ENCODE results near the gene UBA7. TPM values are rescaled to one million over a fixed set of nuclear protein-coding genes. Genes with fewer than 3 reads are reported as not detected.
"Not testable (repeated sequence)": the region's sequence is repeated elsewhere in the genome, so short reads cannot be mapped to it uniquely, and the experiment has no call there.

UBA7 gene
- polyA plus RNA-seq, 3 donors: 29.6 to 37.4 (median 31.6) TPM

DNA sequence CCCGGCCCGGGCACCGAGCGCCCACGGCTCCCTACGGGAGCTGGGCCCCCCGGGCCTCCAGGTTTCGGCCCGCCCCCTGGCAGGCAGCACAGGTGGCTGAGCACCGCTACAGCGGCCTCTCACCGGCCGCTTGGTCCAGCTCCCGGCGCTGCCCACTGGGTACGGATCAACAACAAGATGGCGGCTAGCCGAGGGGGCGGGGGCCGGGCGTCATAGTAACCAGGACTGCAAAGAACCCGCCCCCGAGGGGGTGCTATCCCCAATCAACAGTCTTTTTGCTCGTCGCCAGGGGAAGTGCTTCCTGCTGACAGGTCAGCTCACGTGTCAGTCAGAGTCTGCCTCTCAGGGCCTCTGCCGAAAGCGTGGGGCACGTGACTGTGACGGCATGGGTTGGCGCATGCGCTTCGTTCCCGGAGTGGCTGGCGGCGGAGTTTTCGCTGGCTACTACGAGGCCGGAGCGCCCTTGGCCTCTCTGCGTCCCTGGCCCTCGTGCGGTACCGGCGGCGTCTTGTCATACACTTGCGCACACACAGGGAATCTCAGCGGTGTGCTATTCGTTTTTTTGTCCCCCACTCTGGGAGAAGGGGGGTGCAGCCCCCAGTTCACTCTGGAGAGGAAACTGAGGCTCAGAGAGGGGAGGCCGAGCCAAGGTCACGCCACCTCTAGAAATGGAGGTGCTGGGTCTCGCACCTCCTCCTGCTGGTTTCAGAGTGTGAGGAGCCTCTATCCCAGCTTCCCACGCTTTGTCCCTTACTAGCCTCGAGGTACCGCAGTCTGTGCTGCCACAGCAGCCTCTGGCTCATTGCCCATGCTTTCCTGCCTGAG is 27.2 kb downstream of the UBA7 start, which contains the start of gene IP6K1:
IP6K1 (minus strand) TSS at position 186 of the 825 bp plus-strand sequence. CDS start 38,502 bp downstream, outside the sequence.
- peak; percentile 99 to 100 (median 100) for DNase-seq (ENCODE audit: low read depth in 3 of 3, low spot score in 2 of 3)

DNA sequence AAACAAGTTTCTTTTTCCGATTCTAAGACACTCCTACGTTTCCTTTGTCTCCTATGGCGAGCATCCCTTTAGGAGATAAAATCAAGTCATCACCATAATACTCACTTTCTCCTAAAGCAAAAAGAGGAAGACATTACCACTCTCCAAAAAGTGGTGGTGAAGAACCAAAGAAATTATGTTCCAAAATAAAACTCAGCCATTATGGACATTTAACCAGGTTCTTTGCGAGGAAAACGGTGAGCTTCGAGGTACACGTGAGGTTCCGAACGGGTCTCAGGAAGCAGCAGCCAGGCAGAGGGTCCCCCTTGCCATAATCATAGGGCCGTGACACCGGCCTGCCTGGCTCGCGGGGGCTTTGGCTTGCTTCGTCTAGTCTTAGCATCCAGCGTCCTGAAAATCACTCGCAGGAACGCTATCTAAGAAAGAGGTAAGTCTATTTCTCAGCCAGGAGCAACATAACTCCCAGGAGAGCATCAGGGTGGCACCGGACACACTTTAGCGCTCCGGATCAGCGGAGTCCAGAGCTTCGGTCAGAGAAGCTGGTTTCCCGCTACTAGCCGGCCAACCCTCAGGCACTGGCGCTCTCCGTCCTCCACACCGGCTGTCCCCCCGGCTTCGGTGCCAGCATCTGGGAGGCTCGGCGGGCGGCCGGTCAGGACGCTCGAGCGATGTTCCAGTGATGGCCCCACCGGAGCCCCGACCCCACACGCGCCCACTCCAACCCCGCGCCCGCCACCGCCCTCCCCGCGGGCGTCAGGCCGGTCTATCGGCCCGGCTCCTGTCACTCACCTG is 28.0 kb downstream of the UBA7 start:
- DNase-seq (ENCODE audit: low read depth in 3 of 3, low spot score in 2 of 3): no peak

DNA sequence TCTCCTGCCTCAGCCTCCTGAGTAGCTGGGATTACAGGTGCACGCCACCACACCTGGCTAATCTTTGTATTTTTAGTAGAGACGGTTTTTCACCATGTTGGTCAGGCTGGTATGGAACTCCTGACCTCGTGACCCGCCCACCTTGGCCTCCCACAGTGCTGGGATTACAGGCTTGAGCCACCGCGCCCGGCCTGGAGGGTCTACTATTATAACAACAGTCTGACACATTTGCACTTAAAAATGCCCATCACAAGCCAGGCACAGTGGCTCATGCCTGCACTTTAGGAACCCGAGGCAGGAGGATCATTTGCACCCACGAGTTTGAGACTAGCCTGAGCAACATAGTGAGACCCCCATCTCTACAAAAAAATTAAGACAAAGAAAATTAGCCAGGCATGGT is 31.5 kb downstream of the UBA7 start:
- not testable (repeated sequence) for DNase-seq (ENCODE audit: low read depth in 3 of 3, low spot score in 2 of 3)

- DNase-seq (ENCODE audit: low read depth in 3 of 3, low spot score in 2 of 3): no peak
Observed at GRCh38 chr3:49781415-49782199, 32.1 kb downstream of the UBA7 start.

- not testable (repeated sequence) for DNase-seq (ENCODE audit: low read depth in 3 of 3, low spot score in 2 of 3)
Observed at GRCh38 chr3:49780975-49781365, 32.8 kb downstream of the UBA7 start.

DNA sequence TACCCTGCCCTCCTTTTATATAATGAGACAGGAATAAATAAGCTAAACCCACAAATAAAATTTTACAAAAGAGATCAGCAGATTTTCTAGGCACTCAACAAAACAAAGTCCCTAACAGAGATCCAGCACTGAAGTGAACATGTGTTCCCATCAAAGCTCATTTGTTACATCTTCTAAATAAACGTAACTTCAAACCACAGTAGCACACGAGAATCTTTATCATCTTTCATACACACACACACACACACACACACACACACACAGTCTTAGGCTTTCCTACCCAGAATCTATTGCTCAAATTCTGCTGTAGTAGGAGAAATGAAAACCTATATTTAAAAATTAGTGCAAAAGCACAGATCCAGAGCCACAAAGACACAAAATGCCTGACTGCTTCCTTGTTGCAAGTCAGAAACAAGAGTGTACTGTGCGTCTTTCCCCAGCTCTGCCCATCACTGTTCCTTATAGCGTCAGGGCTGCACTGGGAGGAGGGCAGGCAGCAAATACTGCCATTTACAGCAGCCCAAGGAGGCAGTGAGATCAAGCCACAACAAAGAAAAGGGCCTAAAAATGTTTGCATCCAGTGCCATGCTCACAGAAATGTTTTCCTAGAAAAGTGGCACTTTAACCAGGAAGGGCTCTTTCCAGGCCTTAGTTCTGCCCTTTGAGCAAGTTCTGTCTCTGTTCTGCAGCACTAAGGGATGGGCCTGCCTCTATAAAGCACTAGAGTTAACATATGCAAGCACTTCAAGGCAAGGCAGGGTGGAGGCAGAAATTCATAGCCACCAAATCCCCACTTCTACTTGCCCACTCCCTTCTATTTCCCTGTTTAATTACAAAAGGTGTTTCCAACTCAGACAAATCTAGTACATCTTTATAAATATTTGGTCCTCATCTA is 33.4 kb downstream of the UBA7 start:
- no peak for DNase-seq (ENCODE audit: low read depth in 3 of 3, low spot score in 2 of 3)

DNA sequence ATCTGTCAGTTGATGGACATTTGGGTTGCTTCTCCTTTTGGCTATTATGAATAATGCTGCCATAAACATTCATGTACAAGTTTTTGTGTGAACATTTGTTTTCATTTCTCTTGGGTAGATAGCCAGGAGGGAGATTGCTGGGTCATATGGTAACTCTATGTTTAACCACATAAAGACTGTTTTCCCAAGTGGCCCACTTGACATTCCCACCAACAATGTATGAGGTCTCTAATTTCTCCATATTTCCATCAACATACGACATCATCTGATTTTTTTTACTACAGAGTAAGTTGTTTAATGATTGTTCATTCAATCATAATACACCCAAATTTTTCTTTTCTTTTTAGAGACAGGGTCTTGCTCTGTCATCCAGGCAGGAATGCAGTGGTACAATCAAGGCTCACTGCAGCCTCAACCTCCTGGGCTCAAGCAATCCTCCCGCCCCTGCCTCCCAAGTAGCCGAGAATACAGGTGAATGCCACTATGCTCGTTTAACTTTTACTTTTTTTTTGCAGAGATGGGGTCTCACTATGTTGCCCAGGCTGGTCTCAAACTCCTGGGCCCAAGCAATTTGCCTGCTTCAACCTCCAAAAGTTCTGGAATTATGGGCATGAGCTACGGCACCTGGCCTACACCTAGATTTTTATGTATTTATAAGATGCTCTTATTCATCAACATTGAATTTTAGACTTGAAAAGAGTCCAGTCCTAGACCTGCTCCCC is 34.2 kb downstream of the UBA7 start:
- DNase-seq (ENCODE audit: low read depth in 3 of 3, low spot score in 2 of 3): no peak

DNA sequence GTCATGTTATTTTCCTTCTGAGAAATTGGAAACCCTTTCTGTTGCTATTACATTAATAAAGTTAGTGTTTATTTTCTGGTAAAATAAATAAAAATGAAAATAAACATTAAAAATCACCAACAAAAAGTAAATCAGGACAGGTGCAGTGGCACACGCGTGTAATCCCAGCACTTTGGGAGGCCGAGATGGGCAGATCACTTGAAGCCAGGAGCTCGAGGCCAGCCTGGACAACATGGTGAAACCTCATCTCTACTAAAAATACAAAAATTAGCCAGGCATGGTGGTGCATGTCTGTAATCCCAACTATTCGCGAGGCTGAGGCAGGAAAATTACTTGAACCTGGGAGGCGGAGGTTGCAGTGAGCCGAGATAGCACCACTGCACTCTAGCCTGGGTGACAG is 37.7 kb downstream of the UBA7 start:
- not testable (repeated sequence) for DNase-seq (ENCODE audit: low read depth in 3 of 3, low spot score in 2 of 3)

- no peak for DNase-seq (ENCODE audit: low read depth in 3 of 3, low spot score in 2 of 3)
Observed at GRCh38 chr3:49775538-49775937, 38.2 kb downstream of the UBA7 start.

DNA sequence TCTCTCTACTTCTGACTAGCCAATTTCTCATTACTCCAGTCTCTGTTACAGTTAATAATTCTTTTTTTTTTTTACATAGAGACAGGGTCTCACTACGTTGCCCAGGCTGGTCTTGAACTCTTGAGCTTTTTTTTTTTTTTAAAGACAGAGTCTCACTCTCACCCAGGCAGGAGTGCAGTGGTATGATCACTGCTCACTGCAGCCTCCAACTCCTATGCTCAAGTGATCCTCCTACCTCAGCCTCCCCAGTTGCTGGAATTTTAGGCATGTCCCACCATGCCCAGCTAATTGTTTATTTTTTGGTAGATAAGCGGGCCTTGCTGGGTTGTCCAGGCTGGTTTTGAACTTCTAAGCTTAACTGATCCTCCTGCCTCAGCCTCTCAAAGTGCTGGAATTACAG is 41.0 kb downstream of the UBA7 start:
- DNase-seq (ENCODE audit: low read depth in 3 of 3, low spot score in 2 of 3): no peak

GRCh38 chr3:49771340-49771938 is 42.3 kb downstream of the UBA7 start:
- DNase-seq (ENCODE audit: low read depth in 3 of 3, low spot score in 2 of 3): no peak

DNA sequence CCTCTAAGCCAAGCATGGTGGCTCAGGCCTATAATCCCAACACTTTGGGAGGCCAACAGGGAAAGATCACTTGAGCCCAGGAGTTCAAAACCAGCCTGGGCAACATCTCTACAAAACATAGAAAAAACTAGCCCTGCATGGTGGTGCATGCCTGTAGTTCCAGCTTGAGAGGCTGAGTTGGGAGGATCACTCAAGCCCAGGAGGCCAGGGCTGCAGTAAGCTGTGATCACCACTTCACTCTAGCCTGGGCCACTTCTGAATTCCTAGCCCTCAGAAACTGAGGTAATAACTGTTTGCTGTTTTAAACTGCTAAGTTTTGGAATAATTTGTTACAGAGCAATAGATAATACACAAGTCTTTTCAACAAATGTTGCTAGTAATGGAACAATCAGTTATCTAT is 43.8 kb downstream of the UBA7 start:
- no peak for DNase-seq (ENCODE audit: low read depth in 3 of 3, low spot score in 2 of 3)

- DNase-seq (ENCODE audit: low read depth in 3 of 3, low spot score in 2 of 3): no peak
Observed at GRCh38 chr3:49769286-49769915, 44.4 kb downstream of the UBA7 start.

DNA sequence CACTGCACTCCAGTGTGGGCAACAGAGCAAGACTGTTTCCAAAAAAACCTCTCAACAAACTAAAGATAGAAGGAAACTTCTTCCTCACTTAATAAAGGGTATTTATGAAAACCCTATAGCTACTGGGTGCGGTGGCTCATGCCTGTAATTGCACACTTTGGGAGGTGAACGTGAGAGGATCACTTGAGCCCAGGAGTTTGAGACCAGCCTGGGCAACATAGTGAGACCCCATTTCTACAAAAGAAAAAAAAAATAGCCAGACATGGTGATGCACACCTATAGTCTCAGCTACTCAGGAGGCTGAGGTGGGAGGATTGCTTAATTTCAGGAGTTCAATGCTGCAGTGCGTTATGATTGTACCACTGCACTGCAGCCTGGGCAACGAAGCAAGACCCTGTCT is 49.8 kb downstream of the UBA7 start:
- DNase-seq (ENCODE audit: low read depth in 3 of 3, low spot score in 2 of 3): no peak

GRCh38 chr3:49761661-49762060 is 52.1 kb downstream of the UBA7 start:
- no peak for DNase-seq (ENCODE audit: low read depth in 3 of 3, low spot score in 2 of 3)

GRCh38 chr3:49759226-49759625 is 54.5 kb downstream of the UBA7 start:
- peak in 1 of 3 donors; percentile 9 for DNase-seq (ENCODE audit: low read depth in 3 of 3, low spot score in 2 of 3)

GRCh38 chr3:49757197-49757596 is 56.6 kb downstream of the UBA7 start:
- DNase-seq (ENCODE audit: low read depth in 3 of 3, low spot score in 2 of 3): no peak

GRCh38 chr3:49756036-49756435 is 57.7 kb downstream of the UBA7 start:
- no peak for DNase-seq (ENCODE audit: low read depth in 3 of 3, low spot score in 2 of 3)
